ENCODE data around the gene D2HGDH.
"Not testable (repeated sequence)": the region's sequence is repeated elsewhere in the genome, so short reads cannot be mapped to it uniquely, and the experiment has no call there.

The D2HGDH gene

GRCh38 chr2:241767464-241768250 lies 33.2 kb downstream of the D2HGDH start:
- in situ Hi-C loops (cut with MboI; ENCODE audit: low sequenced_read_pairs) = no loop called here

GRCh38 chr2:241768251-241768711 lies 33.9 kb downstream of the D2HGDH start:
- in situ Hi-C loops (cut with MboI; ENCODE audit: low sequenced_read_pairs) = no loop called here

DNA sequence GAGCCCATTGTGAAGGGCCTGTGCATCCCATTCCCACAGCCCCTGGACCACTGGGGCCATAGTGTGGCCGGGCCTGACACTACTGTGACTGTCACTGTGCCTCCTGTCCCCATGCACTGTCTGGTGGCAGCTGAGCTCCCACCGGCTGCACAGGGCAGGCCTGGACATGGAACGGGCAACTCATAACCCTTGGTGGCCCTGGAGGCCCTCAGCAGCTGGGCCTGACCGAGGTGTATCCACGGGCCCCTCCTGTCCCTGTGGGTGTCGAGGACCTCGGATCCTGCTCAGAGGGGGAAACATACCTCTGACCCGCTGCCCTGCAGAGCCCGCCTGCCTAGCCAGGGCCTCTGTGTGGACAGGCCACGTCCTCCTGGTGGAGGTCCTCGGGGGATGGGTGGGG lies 34.4 kb downstream of the D2HGDH start:
- in situ Hi-C loops (cut with MboI; ENCODE audit: low sequenced_read_pairs) = no loop called here

- in situ Hi-C loops (cut with MboI; ENCODE audit: low sequenced_read_pairs) = no loop called here
Measured at GRCh38 chr2:241769819-241770184, 35.4 kb downstream of the D2HGDH start.

DNA sequence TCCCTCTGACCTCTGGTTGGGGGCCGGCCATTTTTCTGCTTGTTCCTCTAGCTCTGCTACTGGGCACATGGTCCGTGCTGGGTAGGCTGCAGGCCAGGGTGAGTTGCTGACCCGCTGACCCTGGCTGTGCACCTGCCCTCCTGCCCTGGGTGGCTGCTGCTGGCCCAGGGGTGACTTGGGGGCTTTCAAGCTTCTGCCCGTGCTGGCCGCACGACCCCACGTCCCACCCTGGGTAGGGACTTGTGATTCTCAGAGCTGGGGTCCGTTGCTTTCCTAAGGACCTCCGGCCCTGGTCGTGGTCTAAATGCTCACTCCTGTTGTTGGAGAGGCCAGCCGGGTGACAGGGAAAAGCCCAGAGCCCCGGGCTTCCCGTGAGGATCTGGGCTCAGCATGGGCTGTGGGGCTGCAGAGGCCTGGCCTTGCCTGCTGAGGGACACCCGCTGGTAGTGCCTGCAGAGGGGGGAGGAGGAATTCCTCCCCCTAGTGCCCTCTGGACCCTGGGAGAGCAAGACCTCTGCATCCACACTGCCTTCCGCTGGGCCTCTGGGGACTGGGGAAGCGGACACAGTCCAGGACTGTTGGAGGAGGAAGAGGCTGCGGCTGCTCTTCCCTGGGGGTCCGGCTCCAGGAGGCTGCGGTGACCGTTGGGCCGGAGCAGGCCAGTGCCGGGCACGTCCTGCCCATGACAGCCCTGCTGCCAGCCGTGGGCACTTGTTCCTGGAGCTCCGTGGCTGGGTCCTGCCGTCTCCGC lies 35.9 kb downstream of the D2HGDH start:
- in situ Hi-C loops (cut with MboI; ENCODE audit: low sequenced_read_pairs) = no loop called here

GRCh38 chr2:241770936-241771285 lies 36.5 kb downstream of the D2HGDH start:
- in situ Hi-C loops (cut with MboI; ENCODE audit: low sequenced_read_pairs) = no loop called here

GRCh38 chr2:241771286-241772062 lies 37.0 kb downstream of the D2HGDH start:
- in situ Hi-C loops (cut with MboI; ENCODE audit: low sequenced_read_pairs) = no loop called here

GRCh38 chr2:241772063-241772499 lies 37.7 kb downstream of the D2HGDH start:
- in situ Hi-C loops (cut with MboI; ENCODE audit: low sequenced_read_pairs) = no loop called here

GRCh38 chr2:241773511-241774418 lies 39.3 kb downstream of the D2HGDH start:
- in situ Hi-C loops (cut with MboI; ENCODE audit: low sequenced_read_pairs) = no loop called here

GRCh38 chr2:241774419-241775222 lies 40.2 kb downstream of the D2HGDH start:
- in situ Hi-C loops (cut with MboI; ENCODE audit: low sequenced_read_pairs) = no loop called here

GRCh38 chr2:241775223-241776177 lies 41.1 kb downstream of the D2HGDH start:
- in situ Hi-C loops (cut with MboI; ENCODE audit: low sequenced_read_pairs) = no loop called here

GRCh38 chr2:241776336-241777169 lies 42.1 kb downstream of the D2HGDH start, which contains the start of gene GAL3ST2:
Gene GAL3ST2 (plus strand): TSS chr2:241776822. CDS start chr2:241776956, 134 bp downstream.
- in situ Hi-C loops (cut with MboI; ENCODE audit: low sequenced_read_pairs) = no loop called here

DNA sequence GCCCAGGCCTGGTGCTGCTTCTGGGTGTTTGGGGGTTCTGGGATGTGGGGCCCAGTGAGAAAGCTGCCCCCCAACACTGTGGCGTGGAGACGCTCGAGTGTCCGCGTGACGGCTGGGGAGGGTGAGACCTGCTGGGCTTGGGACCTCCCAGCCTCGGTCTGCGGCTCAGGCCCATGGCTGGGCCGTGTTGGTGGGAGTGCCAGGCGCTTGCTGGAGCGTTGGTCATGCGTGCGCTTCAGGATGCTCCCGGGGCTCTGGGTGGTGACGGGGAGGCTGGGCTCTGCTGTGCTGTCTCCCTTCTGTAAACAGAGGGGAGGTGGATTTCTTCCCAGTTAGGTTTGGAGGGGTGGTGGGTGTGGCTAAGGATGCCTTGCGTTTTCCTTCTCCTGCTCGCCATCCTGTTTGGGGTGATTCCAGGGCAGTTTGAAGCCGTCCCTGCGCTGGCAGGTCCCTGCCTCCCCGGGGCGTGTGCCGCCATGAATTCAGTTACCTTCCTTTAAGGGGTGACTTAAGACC lies 42.8 kb downstream of the D2HGDH start:
- in situ Hi-C loops (cut with MboI; ENCODE audit: low sequenced_read_pairs) = no loop called here

DNA sequence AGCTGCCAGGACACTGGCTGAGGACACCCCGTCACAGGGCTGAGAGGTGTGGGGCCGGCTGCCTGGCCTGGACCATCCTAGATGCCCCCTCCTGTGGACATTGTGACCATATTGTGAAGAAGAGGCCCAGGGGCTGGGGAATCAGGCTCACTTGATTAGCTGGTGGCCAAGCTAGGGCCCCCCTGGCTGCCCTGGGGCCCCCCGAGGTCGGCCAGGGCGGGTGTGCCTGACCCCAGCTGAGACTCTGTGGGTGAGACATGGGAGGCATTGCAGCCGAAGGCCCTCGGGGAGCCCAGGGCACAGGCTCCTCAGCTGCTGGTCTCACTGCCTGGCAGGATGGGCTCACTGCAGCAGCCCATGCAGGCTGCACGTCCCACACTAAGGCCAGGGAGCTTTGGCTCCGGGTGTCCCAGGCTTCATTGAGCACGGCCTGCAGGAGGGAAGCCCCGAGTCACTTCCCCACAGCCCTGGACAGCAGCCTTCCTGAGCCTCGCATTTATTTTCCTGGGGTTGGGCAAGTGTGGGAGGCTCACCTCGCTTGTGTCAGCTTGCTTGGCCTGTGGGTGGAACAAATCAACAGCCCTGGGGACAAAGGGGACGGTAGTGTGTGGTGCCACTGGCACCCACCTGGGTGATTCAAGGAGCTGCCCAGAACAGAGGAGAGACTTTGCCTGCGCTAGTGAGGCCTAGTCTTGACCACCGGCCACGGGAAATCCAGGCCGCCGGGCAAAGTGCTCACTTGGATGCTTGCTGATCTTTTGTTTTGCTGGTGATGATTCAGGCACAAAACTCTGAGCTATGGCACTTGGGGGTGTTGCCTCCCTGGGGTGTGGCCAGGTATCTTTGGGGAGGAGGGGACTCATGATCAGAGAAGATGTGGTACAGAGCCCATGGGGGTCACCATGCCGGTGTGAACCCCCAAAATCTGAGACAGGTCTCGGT lies 43.5 kb downstream of the D2HGDH start:
- in situ Hi-C loops (cut with MboI; ENCODE audit: low sequenced_read_pairs) = no loop called here

DNA sequence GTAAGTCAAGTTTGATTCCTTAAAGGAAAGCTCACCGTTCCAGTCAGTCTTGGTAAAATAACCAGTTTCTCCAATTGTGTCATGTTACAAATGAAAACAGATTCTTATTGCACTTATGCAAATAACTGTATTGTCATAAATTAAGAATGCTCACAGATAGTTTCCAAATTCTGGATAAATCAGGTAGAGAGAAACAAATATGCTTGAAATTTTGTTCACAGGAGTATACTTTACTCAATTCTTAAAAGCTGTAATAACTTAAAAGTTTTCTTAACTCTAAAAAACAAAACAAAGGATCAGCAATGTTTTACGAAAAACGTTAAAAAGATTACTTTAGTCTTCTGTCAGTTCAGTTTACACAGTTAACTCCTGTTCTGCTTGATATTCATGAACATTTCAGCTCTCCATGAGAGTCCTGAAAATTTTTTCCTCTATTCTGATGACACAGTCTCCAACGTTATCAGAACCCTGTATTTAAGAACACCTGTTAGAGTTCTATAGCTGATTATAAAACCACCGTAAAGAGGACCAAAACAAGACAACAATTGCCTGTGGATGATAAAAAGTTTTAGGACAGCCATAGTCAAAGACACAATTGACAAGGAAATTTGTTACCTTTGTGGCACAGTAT lies 46.6 kb downstream of the D2HGDH start:
- in situ Hi-C loops (cut with MboI; ENCODE audit: low sequenced_read_pairs) = no loop called here

GRCh38 chr2:241782053-241782452 lies 47.6 kb downstream of the D2HGDH start:
- in situ Hi-C loops (cut with MboI; ENCODE audit: low sequenced_read_pairs) = not testable (repeated sequence)

Data from HL-60/S4 treated with retinoic acid at 250 ng/mL for 4 days and 3 days (cell line).